HG03521 (cell line): ENCODE results near the gene ACP7.
"Not testable (repeated sequence)": the region's sequence is repeated elsewhere in the genome, so short reads cannot be mapped to it uniquely, and the experiment has no call there.

Experiments used
- ATAC-seq: cut with Tn5 transposase; IDR thresholded peaks from one replicate; pipeline ENCODE4 v1.9.1; 2021; ENCODE audit warnings: mild to moderate bottlenecking, moderate library complexity; ENCODE audit not compliant: unreplicated experiment

ACP7 gene

DNA sequence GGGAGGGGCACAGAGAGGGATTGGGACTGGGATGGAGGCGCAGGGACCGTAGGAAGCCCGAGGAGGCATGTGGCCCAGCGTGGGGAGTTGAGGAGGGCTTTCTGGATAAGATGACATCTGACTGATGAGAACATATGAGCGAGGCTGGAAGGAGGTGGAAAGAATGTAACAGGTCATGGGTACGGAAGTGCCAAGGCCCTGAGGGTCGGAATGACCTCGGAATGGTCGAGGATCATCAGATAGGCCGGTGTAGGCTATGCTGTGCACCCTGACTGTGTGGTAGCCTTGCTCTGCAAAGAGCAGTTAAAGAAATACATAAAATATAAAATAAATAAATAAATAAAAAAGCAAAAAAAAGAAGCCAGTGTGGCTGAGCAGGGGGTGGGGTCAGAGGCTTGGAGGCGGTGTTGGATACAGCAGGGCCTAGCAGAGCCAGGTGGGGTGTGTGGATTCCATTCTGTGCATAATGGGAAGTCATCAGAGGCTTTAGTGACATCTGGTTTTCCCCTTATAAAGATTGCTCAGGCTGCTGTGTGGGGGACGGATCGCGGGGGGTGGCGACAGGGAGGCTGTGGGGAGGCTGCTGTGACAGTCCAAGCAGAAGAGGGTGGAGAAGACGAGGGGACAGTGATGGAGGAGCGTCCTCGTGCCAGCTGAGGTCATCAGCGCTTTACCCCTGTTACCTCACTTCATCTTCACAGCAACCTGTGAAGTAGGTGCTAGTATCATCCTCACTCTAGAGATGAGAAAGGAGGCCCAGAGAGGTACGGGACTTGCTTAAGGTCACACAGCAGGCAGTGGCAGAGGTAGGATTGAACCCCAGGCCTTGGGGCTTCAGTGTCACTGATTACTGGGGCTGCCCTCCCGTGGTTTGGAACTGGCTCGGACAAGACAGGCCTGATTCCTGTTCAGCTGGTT, 46.4 kb downstream of the ACP7 start:
- no peak for ATAC-seq

GRCh38 chr19:39131255-39131755, 47.1 kb downstream of the ACP7 start:
- ATAC-seq, result no peak

DNA sequence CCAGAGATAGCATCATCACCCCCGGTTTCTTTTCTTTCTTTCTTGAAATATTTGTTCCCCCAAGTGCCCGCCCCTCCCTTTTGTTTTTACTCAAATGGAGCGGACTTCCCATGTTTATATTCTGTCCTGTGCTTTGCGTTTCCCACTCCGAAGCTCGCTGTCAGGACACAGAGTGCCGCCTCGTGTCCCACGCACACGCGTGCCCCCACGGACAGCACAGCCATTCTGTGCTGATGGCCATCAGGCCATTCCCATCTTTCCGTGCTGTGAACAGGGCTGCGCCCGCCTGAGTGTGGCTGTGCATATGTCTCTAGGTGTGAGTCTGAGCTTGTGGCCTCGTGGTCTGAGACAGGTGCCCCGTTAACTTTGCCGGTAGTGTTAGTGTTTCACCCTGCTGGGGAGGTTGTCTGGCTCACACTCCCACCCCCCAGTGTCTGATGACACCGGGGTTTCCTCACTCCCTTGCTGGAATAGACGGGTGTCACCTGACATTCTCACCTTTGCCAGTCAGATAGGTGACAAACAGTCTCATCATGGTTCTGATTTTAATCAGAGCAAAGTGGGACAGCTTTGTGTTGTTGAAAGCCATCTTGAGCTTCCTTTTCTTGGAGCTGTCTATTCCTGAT, 48.3 kb downstream of the ACP7 start:
- ATAC-seq, result no peak

- ATAC-seq, result no peak
Observed at GRCh38 chr19:39133431-39134270, 49.5 kb downstream of the ACP7 start.

GRCh38 chr19:39135701-39136100, 51.5 kb downstream of the ACP7 start:
- ATAC-seq, result no peak

DNA sequence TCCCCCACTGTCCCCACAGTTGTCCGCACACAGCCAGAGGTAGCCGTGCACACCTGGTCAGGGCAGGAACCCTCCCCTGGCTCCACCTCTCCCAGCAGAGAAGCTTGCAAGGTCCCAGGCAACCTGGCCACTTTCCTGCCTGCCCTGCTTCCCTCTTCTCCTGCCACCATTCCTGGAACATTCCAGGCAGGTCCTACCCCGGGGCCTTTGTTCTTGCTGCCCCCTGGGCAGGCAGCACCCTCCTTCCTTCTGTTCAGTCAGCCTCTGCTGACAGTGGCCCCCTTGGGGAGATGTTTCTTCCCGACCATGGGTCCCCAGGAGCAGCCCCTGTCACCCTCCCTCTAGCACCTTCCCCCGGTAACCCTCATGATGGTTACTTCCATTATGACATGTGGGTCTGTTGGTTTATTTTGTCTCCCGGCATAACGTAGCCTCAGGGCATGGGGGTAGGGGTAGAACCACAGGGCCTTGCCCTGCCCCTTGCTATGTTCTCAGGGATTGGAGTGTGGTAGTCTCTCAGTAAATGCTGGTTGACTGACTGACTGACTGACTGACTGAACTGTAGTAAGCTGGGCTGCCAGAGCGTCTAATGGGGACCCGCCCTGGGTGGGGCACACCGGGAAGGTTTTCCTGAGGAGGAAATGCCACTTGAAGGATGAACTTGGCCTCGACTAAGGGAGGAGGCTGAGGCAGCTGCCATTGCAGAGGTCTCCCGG, 52.2 kb downstream of the ACP7 start:
- ATAC-seq, result no peak

DNA sequence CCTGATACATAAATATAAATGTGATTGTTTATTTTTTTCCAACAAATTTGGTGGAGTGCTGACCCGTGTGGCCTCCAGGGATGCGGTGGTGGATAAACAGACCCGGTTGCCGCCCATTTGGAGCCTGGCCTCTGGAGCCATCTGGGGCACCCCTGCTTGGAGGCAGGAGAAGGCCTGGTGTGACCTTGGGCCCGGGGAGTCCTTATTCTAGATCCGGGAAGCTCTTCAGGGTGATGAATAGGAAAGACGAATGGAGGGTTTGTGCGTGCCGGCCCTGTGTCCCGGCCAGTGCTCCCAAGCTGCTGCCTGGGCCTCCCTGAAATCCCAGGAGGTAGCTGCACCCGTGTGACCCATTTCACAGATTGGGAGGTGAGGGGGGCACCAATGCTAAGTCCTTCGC, 53.0 kb downstream of the ACP7 start:
- ATAC-seq, result no peak

- no peak for ATAC-seq
Observed at GRCh38 chr19:39138221-39139211, 54.3 kb downstream of the ACP7 start.

GRCh38 chr19:39139305-39139874, 55.2 kb downstream of the ACP7 start:
- ATAC-seq, result no peak

GRCh38 chr19:39139971-39140453, 55.8 kb downstream of the ACP7 start:
- ATAC-seq, result no peak

DNA sequence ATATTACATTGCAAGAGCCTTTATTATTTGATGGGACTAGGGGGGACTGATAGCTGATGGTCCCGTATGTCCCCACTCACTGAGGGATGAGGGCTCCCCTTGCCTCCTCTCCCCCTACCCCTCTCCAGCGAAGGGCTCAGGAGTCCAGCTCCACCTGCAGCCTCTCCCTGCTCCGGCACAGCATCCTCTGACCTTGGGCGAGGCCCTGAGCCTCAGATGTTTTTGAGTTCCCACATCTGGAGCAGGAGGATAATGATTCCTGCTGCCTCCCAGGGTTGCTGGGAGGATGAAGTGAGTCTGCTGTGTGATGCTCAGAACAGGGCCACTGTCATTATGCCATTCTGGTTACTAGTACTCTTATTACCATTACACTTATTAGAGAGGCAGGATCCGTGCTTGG, 56.4 kb downstream of the ACP7 start:
- no peak for ATAC-seq

DNA sequence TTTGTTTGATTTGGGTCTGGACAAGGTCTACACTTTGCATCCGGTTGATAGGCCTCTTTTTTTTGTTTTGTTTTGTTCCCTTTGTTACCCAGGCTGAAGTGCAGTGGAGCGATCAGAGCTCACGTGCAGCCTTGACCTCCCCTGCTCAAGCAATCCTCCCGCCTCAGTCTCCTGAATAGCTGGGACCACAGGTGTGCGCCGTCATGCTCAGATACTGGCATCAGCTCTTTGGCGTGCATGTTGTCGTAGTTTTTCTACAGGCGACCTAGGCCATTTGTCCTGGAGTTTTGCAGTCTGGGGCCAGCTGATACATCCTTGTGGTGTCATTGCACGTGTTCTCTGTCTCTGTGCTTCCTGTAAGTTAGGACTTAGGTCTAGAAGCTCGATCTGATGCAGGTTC, 57.8 kb downstream of the ACP7 start:
- ATAC-seq, result no peak

- ATAC-seq, result no peak
Observed at GRCh38 chr19:39142630-39143029, 58.5 kb downstream of the ACP7 start.

DNA sequence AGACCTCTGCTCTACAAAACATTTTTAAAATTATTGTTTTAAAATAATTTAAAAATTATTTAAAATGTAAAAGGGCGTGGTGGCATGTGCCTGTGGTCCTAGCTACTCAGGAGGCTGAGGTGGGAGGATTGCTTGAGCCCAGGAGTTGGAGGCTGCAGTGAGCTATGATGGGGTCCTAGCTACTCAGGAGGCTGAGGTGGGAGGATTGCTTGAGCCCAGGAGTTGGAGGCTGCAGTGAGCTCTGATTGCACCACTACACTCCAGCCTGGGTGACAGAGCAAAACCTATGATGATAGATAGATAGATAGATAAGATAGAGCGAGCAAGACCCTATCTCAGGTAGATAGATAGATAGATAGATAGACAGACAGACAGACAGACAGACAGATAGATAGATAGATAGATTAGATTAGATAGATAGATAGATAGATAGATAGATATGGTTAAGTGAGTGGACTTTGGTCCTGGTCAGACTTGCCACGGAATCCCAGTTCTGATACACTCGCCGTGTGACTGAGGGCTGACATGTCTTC, 59.7 kb downstream of the ACP7 start:
- not testable (repeated sequence) for ATAC-seq

DNA sequence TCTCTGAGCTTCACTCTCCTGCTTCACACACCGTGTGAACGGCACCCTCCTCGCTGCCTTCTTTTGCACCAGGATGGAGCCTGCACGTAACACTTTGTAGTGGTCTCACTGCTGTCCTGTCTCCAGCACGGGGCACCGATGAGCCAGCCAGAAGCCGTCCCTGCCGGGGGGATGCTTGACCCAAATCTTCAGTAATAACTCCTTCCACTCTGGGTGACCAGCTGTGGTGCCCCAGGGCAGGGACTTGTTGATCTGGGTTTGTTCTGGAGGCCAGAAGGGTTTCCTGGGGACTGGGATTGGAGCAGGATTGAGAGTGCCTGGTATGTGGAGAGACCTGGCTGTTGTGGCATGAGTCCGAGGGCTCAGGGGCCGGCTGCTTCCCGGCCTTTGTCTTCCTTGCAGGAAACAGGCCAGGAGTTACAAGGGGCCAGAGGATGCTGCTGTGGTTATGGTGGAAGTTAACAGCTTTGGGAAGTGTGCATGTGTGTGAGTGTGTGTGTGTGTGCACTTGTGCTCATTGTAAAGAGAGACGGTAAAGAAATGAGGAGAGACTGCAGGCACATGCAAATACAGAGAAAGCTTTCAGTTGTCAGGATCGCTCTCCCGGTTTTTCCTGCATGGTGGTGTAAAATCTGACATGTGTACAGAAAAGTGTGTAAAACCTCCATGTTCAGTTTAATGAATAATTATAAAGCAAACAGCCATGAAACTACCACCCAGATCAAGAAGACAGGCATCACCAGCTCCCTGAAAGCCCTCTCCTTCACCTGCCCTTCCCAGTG, 60.3 kb downstream of the ACP7 start:
- no peak for ATAC-seq

DNA sequence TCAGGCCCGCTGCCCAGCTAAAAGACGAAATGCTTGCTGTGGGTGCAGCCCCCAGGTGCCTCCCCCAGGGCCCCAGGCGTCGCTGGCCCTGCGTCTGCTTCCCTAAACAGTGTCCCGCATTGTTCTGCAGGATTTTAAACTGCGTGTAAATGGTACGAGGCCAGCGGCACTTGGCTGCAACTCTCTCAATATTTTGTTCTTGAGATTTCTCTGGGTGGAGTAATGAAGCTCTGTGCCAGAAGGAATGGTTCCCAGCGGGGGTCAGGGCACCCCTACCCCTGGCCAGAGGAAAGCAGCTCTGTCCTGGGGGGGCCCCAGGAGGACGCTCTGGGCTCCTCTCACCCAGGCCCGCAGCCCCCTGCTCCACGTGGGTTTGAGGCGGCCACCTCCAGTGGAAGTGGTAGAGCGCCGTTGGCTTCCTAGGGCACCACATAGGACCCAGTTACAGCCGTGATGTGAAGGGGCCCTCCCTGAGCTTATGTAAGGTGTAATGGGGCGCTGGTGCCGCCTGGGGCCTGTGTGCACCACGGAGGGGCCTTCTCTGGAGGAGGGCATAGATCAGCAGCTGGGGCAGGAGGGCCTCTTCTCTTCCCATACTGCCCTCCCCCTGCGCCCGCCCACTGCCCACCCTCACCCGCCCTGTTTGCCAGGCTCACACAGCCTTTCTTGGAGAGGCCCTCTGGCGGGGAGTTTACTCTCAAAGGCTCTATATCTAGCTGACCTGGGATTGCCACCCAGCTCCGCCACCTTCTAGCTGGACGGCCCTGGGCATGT, 61.2 kb downstream of the ACP7 start:
- ATAC-seq, result no peak

GRCh38 chr19:39146091-39146490, 61.9 kb downstream of the ACP7 start:
- ATAC-seq, result no peak
